HL-60 (cell line): ENCODE data around the gene MRPL37.

Source experiments
- SPI1 ChIP-seq: IDR thresholded peaks from 2 replicates; pipeline ENCODE4 v1.6.1; 2012; ENCODE audit warnings: low read depth, mild to moderate bottlenecking, borderline replicate concordance
- TF ChIP-seq, protein P1 (sequence below): IDR thresholded peaks from 2 replicates; pipeline ENCODE4 v1.6.1; 2012; ENCODE audit warnings: low read depth; ENCODE audit not compliant: insufficient replicate concordance
- TF ChIP-seq, protein P2 (sequence below): IDR thresholded peaks from one replicate; pipeline ENCODE4 v1.5.1; 2011; ENCODE audit warnings: low read length, control low read depth, inconsistent platforms; ENCODE audit not compliant: insufficient read depth

GRCh38 chr1:54158071-54158470, 41.9 kb upstream of the MRPL37 start:
- TF ChIP-seq, protein P1, sequence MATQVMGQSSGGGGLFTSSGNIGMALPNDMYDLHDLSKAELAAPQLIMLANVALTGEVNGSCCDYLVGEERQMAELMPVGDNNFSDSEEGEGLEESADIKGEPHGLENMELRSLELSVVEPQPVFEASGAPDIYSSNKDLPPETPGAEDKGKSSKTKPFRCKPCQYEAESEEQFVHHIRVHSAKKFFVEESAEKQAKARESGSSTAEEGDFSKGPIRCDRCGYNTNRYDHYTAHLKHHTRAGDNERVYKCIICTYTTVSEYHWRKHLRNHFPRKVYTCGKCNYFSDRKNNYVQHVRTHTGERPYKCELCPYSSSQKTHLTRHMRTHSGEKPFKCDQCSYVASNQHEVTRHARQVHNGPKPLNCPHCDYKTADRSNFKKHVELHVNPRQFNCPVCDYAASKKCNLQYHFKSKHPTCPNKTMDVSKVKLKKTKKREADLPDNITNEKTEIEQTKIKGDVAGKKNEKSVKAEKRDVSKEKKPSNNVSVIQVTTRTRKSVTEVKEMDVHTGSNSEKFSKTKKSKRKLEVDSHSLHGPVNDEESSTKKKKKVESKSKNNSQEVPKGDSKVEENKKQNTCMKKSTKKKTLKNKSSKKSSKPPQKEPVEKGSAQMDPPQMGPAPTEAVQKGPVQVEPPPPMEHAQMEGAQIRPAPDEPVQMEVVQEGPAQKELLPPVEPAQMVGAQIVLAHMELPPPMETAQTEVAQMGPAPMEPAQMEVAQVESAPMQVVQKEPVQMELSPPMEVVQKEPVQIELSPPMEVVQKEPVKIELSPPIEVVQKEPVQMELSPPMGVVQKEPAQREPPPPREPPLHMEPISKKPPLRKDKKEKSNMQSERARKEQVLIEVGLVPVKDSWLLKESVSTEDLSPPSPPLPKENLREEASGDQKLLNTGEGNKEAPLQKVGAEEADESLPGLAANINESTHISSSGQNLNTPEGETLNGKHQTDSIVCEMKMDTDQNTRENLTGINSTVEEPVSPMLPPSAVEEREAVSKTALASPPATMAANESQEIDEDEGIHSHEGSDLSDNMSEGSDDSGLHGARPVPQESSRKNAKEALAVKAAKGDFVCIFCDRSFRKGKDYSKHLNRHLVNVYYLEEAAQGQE = no peak
- no peak for TF ChIP-seq SPI1
- TF ChIP-seq, protein P2, sequence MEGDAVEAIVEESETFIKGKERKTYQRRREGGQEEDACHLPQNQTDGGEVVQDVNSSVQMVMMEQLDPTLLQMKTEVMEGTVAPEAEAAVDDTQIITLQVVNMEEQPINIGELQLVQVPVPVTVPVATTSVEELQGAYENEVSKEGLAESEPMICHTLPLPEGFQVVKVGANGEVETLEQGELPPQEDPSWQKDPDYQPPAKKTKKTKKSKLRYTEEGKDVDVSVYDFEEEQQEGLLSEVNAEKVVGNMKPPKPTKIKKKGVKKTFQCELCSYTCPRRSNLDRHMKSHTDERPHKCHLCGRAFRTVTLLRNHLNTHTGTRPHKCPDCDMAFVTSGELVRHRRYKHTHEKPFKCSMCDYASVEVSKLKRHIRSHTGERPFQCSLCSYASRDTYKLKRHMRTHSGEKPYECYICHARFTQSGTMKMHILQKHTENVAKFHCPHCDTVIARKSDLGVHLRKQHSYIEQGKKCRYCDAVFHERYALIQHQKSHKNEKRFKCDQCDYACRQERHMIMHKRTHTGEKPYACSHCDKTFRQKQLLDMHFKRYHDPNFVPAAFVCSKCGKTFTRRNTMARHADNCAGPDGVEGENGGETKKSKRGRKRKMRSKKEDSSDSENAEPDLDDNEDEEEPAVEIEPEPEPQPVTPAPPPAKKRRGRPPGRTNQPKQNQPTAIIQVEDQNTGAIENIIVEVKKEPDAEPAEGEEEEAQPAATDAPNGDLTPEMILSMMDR = no peak
